Posterior cingulate gyrus (tissue), 11 donors: ENCODE measurements around the gene CD55.

ENCODE experiments used
- DNase-seq, 10 donors: peaks; one replicate each; pipeline versions ENCODE4 v3.0.0 to v3.0.0-alpha.2; 2020 to 2021; ENCODE audit warnings: mixed read lengths in 3 of 10
- intact Hi-C: fragments of 100-400 bp; cut with DNase I; formaldehyde crosslinking; loops from one replicate; pipeline ENCODE4 v1.15.1; 2023

The CD55 gene

DNA sequence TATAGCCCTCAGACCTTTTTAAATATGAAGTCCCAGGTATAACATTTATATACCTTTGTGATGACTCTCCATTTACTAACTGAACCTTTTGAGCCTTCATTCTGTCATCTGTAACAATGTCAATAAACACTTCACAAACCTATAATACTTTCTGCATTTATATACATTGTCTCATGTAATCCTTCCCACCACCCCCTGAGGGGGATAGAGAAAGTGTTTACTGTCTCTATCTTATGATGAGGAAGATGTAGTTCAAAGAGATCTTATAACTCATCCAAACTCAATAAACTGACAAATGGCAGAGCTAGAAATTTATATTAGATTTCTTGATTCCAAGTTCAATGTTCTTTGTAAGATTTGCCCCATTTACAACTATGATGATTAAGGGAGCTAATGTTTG, 84.3 kb downstream of the CD55 start:
- intact Hi-C loops, result loop anchor here (2.0 to 10.0 kb wide), 2 partner anchors 321 to 351 kb away; partner anchors contain the start of genes PFKFB2 and YOD1
- no peak for DNase-seq

DNA sequence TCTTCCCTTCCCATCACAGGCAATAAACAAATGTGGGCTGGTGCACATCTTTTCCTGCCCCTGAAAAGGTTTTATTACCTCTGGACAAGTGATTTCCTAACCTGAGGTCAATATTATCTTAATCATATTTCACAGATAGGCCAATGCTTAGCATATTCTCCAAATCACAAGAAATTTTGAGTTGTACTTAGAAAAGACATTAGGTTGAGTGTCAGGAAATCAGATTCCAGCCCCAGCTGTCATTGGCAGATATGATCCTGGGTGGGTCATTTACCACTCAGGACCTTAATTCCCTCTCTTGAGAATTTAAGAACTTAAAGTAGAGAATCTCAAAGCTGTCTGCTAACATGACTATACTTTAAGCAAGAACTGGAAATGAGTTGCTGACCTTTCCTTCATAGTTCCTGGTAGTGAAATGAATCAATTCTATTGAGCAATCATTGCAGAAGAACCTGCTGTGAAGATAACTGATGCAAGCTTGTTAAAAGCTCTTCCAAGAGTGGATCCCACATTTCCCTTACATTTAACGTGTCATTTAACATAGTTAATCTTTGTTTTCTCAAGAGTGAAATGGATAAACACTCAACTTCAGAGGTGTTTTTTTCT, 86.3 kb downstream of the CD55 start:
- intact Hi-C loops, result loop anchor here (10.0 kb wide), 1 partner anchor 353 kb away; the partner anchor contains the start of genes PFKFB2 and YOD1
- DNase-seq, result no peak
